A673 (cell line): ENCODE measurements around the gene KRT17.

Experiments used
- CTCF ChIP-seq: fragments of 300-800, 200-600 bp; sonication (generic); conservative IDR thresholded peaks from 2 replicates; pipeline ENCODE4 v1.5.1; 2017; ENCODE audit warnings: low read depth, mild to moderate bottlenecking, antibody characterized with exemption, low read length, moderate library complexity, mixed read lengths
- EZH2 ChIP-seq: fragments of 200-600 bp; sonication (generic); IDR thresholded peaks from 2 replicates; pipeline ENCODE4 v1.6.1; 2017; ENCODE audit warnings: borderline replicate concordance, low read depth, mild to moderate bottlenecking, mixed read lengths, antibody characterized with exemption, low read length; ENCODE audit not compliant: poor library complexity, severe bottlenecking

DNA sequence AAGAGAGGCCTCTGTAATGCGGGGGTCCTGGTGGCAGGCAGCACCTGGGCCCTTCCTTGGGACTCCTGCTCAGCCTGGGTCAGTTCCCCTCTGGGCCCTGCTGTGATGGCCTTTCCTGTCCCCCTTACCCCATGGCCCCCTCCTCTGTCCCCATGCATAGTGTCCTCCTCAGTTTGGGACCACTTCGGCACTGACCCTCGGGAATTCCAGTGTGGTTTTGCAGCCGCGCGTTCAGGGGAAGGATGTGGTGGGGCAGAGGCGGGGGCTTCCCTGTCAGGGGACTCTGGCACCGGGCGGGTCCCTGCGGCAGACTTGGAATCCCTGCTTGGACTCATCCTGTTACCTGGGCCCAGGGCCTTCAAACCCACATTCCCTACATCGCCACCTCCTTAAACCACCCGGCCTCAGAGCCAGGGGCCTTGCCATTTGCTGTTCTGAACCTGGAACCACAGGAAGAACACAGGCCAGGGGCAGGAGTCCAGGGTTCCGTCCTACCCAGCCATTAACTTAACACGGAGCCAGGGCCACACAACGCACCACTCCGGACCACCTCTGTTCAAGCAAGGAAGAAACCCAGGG is 32.9 kb upstream of the KRT17 start:
- no peak for TF ChIP-seq CTCF
- TF ChIP-seq EZH2 = no peak
